ENCODE data around the gene ATP1B2.
A peak's percentile ranks its signal among the peaks of the same experiment; 100 is the strongest.

DNA sequence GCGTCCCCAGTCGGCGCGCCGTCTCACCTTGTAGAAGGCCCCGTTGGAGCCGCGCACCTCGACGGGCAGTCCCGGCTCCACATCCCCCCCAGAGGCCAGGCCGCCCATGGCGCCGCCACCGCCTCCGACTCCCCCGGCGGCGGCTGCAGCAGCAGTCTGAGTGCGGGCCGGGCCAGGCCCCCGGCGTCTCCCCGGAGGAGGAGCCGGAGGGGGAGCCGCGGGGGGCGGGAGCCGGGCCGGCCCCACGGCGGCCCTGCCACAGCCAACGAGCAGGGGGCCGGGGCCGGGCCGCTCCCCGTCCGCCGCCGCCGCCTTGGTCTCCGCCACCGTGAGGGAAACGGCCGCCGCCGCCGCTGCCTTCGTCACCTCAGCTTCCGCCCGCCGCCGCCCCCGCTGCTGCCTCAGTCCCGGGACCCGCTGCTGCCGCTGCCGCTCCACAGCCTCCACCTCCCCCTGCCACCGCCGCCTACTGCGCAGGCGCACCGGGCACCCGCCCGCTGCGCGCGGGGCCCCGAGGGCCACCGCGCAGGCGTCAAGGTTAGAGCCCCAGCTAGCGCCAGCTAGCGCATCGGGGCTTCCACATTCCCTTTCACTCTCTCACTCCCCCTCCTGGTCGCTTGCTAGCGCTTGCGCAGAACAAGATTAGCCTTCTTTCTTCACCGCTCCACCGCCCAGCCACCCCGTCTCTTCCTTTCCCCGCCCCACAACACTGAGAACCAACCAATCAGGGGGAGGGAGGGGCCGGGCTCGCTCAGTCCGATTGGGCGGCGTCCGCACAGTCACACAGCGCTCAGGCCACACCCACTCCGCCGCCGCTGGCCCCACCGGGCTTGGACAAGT, 36.1 kb upstream of the ATP1B2 start, which contains the start of gene FXR2:
- TF ChIP-seq, protein P1, sequence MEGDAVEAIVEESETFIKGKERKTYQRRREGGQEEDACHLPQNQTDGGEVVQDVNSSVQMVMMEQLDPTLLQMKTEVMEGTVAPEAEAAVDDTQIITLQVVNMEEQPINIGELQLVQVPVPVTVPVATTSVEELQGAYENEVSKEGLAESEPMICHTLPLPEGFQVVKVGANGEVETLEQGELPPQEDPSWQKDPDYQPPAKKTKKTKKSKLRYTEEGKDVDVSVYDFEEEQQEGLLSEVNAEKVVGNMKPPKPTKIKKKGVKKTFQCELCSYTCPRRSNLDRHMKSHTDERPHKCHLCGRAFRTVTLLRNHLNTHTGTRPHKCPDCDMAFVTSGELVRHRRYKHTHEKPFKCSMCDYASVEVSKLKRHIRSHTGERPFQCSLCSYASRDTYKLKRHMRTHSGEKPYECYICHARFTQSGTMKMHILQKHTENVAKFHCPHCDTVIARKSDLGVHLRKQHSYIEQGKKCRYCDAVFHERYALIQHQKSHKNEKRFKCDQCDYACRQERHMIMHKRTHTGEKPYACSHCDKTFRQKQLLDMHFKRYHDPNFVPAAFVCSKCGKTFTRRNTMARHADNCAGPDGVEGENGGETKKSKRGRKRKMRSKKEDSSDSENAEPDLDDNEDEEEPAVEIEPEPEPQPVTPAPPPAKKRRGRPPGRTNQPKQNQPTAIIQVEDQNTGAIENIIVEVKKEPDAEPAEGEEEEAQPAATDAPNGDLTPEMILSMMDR (IDR thresholded peaks at IDR 0.05) = peak; percentile 52 to 76 (median 72)
- TF ChIP-seq POLR2A (IDR thresholded peaks at IDR 0.05) = peak; percentile 89 to 95

Data from uterus (tissue), 2 donors.